ENCODE results near the gene LINGO1. TPM values are rescaled to one million over a fixed set of nuclear protein-coding genes. Genes with fewer than 3 reads are reported as not detected.
A peak's percentile ranks its signal among the peaks of the same experiment; 100 is the strongest.

Gene LINGO1
- total and polyA plus RNA-seq, 9 of the 15 experiments (the other 6 are each of a cell fraction or from before 2014, with no cell fraction given), result 0.07 to 15.3 (median 2.1) TPM

DNA sequence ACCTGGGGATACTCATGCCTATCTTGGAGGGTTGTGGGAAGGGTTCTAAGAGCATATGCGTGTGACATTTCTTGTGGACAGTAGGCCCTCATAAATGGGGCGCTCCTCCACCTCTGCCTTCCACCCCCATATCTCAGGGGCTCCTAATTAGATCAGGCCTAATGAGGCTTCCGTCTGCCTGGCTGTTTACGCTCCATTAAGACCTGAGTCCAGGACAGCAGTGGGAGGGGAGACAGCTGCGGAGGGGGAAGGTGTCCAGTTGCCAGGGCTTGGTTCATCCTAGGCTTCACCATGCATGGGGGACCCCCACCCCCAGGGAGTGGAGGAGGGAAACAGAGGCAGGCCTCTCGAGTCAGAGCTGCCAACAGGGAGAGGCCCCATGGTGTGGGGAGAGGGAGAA lies 9.3 kb upstream of the LINGO1 start:
- CTCF ChIA-PET (ENCODE audit: low intra/inter-chr PET ratio), result no interaction called here
- WGBS (ENCODE audit: insufficient coverage, low coverage, missing lambda C conversion rate), result 9% methylated on average over 6 of the region's 6 CpGs

DNA sequence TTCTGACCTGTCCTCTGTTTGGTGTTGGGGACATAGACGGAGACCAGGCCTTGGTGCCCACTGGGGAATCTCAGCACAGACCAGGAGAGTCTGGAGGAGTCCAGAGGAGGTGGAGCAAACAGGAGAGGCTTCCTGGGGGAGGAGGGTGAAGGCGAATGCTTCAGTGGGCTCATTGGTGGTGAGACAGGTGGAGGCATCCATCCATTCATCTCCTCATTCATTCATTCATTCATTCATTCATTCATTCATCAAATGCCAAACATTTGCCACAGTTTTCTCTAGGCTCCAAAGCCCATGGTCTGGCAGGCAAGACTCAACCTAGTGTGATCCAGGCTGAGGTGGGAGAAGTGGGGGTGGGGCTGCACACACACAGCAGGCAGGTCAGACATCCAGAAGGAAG lies 7.9 kb upstream of the LINGO1 start:
- Histone ChIP-seq H3K27ac (ENCODE audit: extremely low read depth, low read depth, low read length) (no peak overlapping the region), H2AFZ (ENCODE audit: low read depth, low read length) (no peak overlapping the region), H3K4me1 (replicated peaks in 1 of 2; ENCODE audit: control insufficient read depth in 2 of 2, insufficient read depth in 2 of 2, low read length in 2 of 2) (peaks cover 0 to 16% of the 10 kb centered on the region in 2 experiments; a peak in 3 of 5 replicates), H3K9me3 (replicated peaks; ENCODE audit: control insufficient read depth, insufficient read depth, low read depth, low read length) (no peaks in the 10 kb centered on the region), H4K20me1 (replicated peaks; ENCODE audit: control insufficient read depth, insufficient read depth, low read length) (peaks cover 10% of the 10 kb centered on the region; the same call in 1 of the 2 replicates), H3K79me2 (ENCODE audit: control insufficient read depth, insufficient read depth, low read length) (no peaks in the 10 kb centered on the region), H3K4me2 (ENCODE audit: insufficient read depth, low read length) (no peak overlapping the region), H3K9ac (ENCODE audit: insufficient read depth in 1 of 2, low read depth in 2 of 2, low read length in 2 of 2) (no peak overlapping the region), H3K27me3 (ENCODE audit: control insufficient read depth in 2 of 2, insufficient read depth in 2 of 2, low read length in 2 of 2) (peaks cover 27 to 95% of the 10 kb centered on the region in 2 experiments; a peak in 4 of 5 replicates), H3K36me3 (ENCODE audit: control insufficient read depth, insufficient read depth, low read length) (no peaks in the 10 kb centered on the region), H3K9me1 (ENCODE audit: control insufficient read depth, insufficient read depth, low read length) (no peaks in the 10 kb centered on the region), H3K4me3 (no peak overlapping the region)
- TF ChIP-seq, protein P1, sequence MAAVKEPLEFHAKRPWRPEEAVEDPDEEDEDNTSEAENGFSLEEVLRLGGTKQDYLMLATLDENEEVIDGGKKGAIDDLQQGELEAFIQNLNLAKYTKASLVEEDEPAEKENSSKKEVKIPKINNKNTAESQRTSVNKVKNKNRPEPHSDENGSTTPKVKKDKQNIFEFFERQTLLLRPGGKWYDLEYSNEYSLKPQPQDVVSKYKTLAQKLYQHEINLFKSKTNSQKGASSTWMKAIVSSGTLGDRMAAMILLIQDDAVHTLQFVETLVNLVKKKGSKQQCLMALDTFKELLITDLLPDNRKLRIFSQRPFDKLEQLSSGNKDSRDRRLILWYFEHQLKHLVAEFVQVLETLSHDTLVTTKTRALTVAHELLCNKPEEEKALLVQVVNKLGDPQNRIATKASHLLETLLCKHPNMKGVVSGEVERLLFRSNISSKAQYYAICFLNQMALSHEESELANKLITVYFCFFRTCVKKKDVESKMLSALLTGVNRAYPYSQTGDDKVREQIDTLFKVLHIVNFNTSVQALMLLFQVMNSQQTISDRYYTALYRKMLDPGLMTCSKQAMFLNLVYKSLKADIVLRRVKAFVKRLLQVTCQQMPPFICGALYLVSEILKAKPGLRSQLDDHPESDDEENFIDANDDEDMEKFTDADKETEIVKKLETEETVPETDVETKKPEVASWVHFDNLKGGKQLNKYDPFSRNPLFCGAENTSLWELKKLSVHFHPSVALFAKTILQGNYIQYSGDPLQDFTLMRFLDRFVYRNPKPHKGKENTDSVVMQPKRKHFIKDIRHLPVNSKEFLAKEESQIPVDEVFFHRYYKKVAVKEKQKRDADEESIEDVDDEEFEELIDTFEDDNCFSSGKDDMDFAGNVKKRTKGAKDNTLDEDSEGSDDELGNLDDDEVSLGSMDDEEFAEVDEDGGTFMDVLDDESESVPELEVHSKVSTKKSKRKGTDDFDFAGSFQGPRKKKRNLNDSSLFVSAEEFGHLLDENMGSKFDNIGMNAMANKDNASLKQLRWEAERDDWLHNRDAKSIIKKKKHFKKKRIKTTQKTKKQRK (IDR thresholded peaks at IDR 0.05; ENCODE audit: borderline replicate concordance, low read depth, low read length), result no peak
- TF ChIP-seq ZNF24 (IDR thresholded peaks at IDR 0.05), result peak; percentile 91
- CTCF ChIA-PET (ENCODE audit: low intra/inter-chr PET ratio), result no interaction called here
- in situ Hi-C loops (cut with MboI) (no loop called here), intact Hi-C loops (cut with micrococcal nuclease) (no loop called here)
- WGBS (ENCODE audit: insufficient coverage, low coverage, missing lambda C conversion rate), result 0% methylated on average over 2 of the region's 2 CpGs
- POLR2A ChIA-PET, result interaction anchor here (0.8 kb wide), 1 partner anchor 107 kb away, joined by 3 read pairs; no protein-coding TSS in a partner anchor
- BruUV-seq (replicated peaks), result no TSS peak
- no peak for DNase-seq (ENCODE audit: extremely low read depth in 1 of 4, low spot score in 3 of 4)
- no peak for FAIRE-seq
- ATAC-seq, result no peak

More for the DNA sequence above, 9.3 kb upstream of the LINGO1 start:
- Histone ChIP-seq H3K27ac (ENCODE audit: extremely low read depth, low read depth, low read length) (no peak overlapping the region), H3K4me1 (replicated peaks in 1 of 2; ENCODE audit: control insufficient read depth in 2 of 2, insufficient read depth in 2 of 2, low read length in 2 of 2) (peaks cover 0 to 16% of the 10 kb centered on the region in 2 experiments; a peak in 3 of 5 replicates), H3K9me3 (replicated peaks; ENCODE audit: control insufficient read depth, insufficient read depth, low read depth, low read length) (no peaks in the 10 kb centered on the region), H2AFZ (ENCODE audit: low read depth, low read length) (no peak overlapping the region), H3K36me3 (ENCODE audit: control insufficient read depth, insufficient read depth, low read length) (no peaks in the 10 kb centered on the region), H4K20me1 (replicated peaks; ENCODE audit: control insufficient read depth, insufficient read depth, low read length) (peaks cover 10% of the 10 kb centered on the region; the same call in 1 of the 2 replicates), H3K27me3 (ENCODE audit: control insufficient read depth in 2 of 2, insufficient read depth in 2 of 2, low read length in 2 of 2) (peaks cover 26 to 95% of the 10 kb centered on the region in 2 experiments; a peak in 4 of 5 replicates), H3K4me2 (ENCODE audit: insufficient read depth, low read length) (no peak overlapping the region), H3K4me3 (no peak overlapping the region), H3K79me2 (ENCODE audit: control insufficient read depth, insufficient read depth, low read length) (no peaks in the 10 kb centered on the region), H3K9me1 (ENCODE audit: control insufficient read depth, insufficient read depth, low read length) (no peaks in the 10 kb centered on the region), H3K9ac (ENCODE audit: insufficient read depth in 1 of 2, low read depth in 2 of 2, low read length in 2 of 2) (no peak overlapping the region)
- POLR2A ChIA-PET, result interaction anchor here (0.6 to 1.5 kb wide), 3 partner anchors 9 to 15 kb away, joined by 3 to 4 read pairs (median 3); partner anchors contain the start of gene LINGO1
- no peak for DNase-seq (ENCODE audit: extremely low read depth in 1 of 4, low spot score in 3 of 4)
- no TSS peak for BruUV-seq (replicated peaks)
- in situ Hi-C loops (cut with MboI), result no loop called here
- FAIRE-seq, result no peak
- intact Hi-C loops (cut with micrococcal nuclease), result no loop called here
- TF ChIP-seq TAF1 (IDR thresholded peaks at IDR 0.05; ENCODE audit: control insufficient read depth, extremely low read depth, insufficient read depth, low read length, severe bottlenecking), result no peak
- TF ChIP-seq GTF2E2 (tag; IDR thresholded peaks at IDR 0.05), result no peak
- TF ChIP-seq, protein P2, sequence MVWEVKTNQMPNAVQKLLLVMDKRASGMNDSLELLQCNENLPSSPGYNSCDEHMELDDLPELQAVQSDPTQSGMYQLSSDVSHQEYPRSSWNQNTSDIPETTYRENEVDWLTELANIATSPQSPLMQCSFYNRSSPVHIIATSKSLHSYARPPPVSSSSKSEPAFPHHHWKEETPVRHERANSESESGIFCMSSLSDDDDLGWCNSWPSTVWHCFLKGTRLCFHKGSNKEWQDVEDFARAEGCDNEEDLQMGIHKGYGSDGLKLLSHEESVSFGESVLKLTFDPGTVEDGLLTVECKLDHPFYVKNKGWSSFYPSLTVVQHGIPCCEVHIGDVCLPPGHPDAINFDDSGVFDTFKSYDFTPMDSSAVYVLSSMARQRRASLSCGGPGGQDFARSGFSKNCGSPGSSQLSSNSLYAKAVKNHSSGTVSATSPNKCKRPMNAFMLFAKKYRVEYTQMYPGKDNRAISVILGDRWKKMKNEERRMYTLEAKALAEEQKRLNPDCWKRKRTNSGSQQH (CRISPR knock-in tag; IDR thresholded peaks at IDR 0.05), result no peak
- ATAC-seq, result no peak
